ENCODE results near the gene SPSB1. TPM values are rescaled to one million over a fixed set of nuclear protein-coding genes. Genes with fewer than 3 reads are reported as not detected.

The SPSB1 gene
- total and polyA plus RNA-seq, 2 experiments from 2014 or later: 13.5 to 22.7 TPM

DNA sequence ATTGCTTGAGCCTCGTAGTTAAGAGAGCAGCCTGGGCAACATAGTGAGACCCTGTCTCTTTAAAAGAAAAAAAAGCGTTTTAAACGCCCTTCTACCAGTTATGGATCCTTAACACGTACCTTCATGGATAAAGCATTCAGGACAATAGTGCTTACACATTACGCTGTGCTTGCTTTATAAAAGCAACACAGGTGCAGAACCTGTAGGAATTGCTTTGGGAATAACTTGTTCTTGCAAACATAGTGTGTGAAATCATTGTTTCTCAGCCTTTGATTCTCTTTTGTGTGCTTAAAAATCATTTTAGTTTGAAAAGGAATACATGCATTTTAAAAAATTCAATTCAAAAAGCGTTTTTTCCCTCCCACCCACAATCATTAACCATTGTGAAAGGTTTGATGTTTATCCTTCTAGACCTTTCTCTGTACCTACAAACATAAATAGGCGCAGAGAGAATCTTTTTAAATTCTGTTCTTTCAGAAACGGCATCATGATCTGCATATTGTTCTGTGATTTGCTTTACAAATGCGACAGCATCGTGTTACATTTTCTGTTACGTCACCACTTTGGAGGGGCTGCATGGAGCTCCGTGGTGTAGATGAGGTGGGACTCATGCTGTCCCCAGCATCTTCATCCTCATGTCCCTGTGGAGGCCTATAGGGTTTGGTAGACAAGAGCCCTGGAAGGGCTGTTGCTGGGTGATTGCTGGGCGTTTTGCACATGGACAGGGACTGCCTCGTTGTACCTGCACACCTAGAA, 54.6 kb downstream of the SPSB1 start:
- H3F3A ChIP-seq (ENCODE audit: insufficient read depth): peaks cover 21% of the 10 kb centered on the region
- H3K27me3 ChIP-seq (replicated peaks; ENCODE audit: insufficient read depth): no peaks in the 10 kb centered on the region
- peaks cover 13% of the 10 kb centered on the region for H3K4me1 ChIP-seq (ENCODE audit: insufficient read depth)
- H3K9ac ChIP-seq: no peak overlapping the region
- H4K20me1 ChIP-seq (ENCODE audit: insufficient read depth): no peaks in the 10 kb centered on the region
- no peak overlapping the region for H3K4me2 ChIP-seq (ENCODE audit: unreplicated experiment)
- no peak overlapping the region for H2AFZ ChIP-seq
- H3K79me2 ChIP-seq (ENCODE audit: insufficient read depth): peaks cover 67% of the 10 kb centered on the region
- no peaks in the 10 kb centered on the region for H3K9me3 ChIP-seq (ENCODE audit: low read depth)
- whole genome bisulfite sequencing, 2 experiments (ENCODE audit: low coverage in 1 of 2, low lambda C conversion rate in 2 of 2, missing lambda C conversion rate in 2 of 2): 85 to 87% methylated on average over 14 of the region's 14 CpGs
- in situ Hi-C loops (cut with MboI): no loop called here
- no peak for TF ChIP-seq EZH2phosphoT487 (IDR thresholded peaks at IDR 0.05; ENCODE audit: insufficient read depth, low read depth)
- no peak for TF ChIP-seq EZH2 (IDR thresholded peaks at IDR 0.05; ENCODE audit: insufficient read depth, poor library complexity, severe bottlenecking)
- 0 out of 2 replicates have a peak, but pooled peaks cover 2% of the 10 kb centered on the region for H3K36me3 ChIP-seq (ENCODE audit: low read depth)
- DNase-seq: no peak
- no peak overlapping the region for H3K4me3 ChIP-seq
- no peaks in the 10 kb centered on the region for H3K9me2 ChIP-seq (ENCODE audit: insufficient read depth)
- H3K27ac ChIP-seq: no peak overlapping the region

GRCh38 chr1:9349331-9349851, 56.7 kb downstream of the SPSB1 start:
- 41% methylated on average over 22 of the region's 22 CpGs for WGBS, 2 experiments (ENCODE audit: low coverage in 1 of 2, low lambda C conversion rate in 2 of 2, missing lambda C conversion rate in 2 of 2)
- Histone ChIP-seq H3K4me2 (ENCODE audit: unreplicated experiment) (no peak overlapping the region), H3K9me2 (ENCODE audit: insufficient read depth) (no peaks in the 10 kb centered on the region), H3K27ac (peak overlapping the region; percentile 57; the same call in 1 of the 2 replicates), H3K9me3 (ENCODE audit: low read depth) (no peaks in the 10 kb centered on the region), H2AFZ (no peak overlapping the region), H3K4me1 (ENCODE audit: insufficient read depth) (peaks cover 13% of the 10 kb centered on the region), H3K9ac (peak overlapping the region; percentile 59; the same call in 1 of the 2 replicates), H3K36me3 (ENCODE audit: low read depth) (no peaks in the 10 kb centered on the region), H3K79me2 (ENCODE audit: insufficient read depth) (peaks cover 63% of the 10 kb centered on the region), H3F3A (ENCODE audit: insufficient read depth) (peaks cover 21% of the 10 kb centered on the region), H3K4me3 (no peak overlapping the region), H4K20me1 (ENCODE audit: insufficient read depth) (no peaks in the 10 kb centered on the region), H3K27me3 (replicated peaks; ENCODE audit: insufficient read depth) (no peaks in the 10 kb centered on the region)
- DNase-seq: peak; percentile 40
- in situ Hi-C loops (cut with MboI): no loop called here
- no peak for TF ChIP-seq EZH2 (IDR thresholded peaks at IDR 0.05; ENCODE audit: insufficient read depth, poor library complexity, severe bottlenecking)
- no peak for TF ChIP-seq EZH2phosphoT487 (IDR thresholded peaks at IDR 0.05; ENCODE audit: insufficient read depth, low read depth)

DNA sequence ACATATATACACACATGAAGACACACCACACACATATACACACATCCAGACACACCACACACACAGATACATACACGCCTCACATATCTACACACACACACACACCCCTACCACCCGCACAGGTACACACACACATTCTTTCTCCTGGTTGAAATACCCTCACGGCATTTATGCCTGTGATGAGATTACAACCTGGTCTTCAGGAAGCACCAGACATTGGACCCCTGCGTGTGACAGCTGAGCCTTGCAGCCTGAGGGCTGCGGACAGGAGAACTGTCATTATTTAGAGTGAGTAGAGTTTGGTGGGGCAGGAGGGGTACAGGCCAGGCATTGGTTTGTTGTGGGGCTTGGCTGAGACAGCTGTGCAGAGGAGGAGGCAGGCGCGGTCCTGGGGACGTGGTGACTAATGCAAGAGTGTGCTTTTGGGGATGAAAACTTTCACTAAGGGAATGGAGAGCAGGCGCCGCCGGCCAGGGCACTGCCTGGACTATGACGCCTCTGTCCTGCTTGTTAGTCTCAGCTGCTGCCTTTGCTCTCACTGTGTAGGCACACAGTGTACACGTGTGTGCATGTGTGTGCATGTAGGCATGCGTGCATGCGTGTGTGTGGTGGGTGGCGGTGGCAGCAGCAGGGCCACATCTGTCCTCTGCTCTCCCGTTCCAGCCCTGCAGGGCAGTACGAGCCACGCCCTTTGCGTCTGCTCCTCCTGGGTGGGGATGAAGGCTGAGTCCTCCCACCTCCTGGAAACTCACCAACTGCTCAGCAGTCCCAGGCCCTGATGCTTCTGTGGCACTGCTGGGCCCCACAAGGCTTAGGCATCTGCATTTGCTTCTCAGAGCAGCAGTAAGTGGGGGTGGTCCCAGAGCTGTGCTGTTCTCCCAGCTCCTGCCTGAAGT, 57.6 kb downstream of the SPSB1 start:
- H2AFZ ChIP-seq: no peak overlapping the region
- peaks cover 21% of the 10 kb centered on the region for H3F3A ChIP-seq (ENCODE audit: insufficient read depth)
- WGBS, 2 experiments (ENCODE audit: low coverage in 1 of 2, low lambda C conversion rate in 2 of 2, missing lambda C conversion rate in 2 of 2): 11 to 12% methylated on average over 20 of the region's 20 CpGs
- H3K79me2 ChIP-seq (ENCODE audit: insufficient read depth): peaks cover 63% of the 10 kb centered on the region
- peak overlapping the region; percentile 65 for H3K4me2 ChIP-seq (ENCODE audit: unreplicated experiment)
- peak; percentile 93 for DNase-seq
- TF ChIP-seq EZH2 (IDR thresholded peaks at IDR 0.05; ENCODE audit: insufficient read depth, poor library complexity, severe bottlenecking) (no peak), EZH2phosphoT487 (IDR thresholded peaks at IDR 0.05; ENCODE audit: insufficient read depth, low read depth) (no peak)
- H3K4me1 ChIP-seq (ENCODE audit: insufficient read depth): peaks cover 13% of the 10 kb centered on the region
- H3K9me2 ChIP-seq (ENCODE audit: insufficient read depth): no peaks in the 10 kb centered on the region
- in situ Hi-C loops (cut with MboI): no loop called here
- peak overlapping the region; percentile 45; the same call in 1 of the 2 replicates for H3K4me3 ChIP-seq
- no peaks in the 10 kb centered on the region for H3K36me3 ChIP-seq (ENCODE audit: low read depth)
- no peaks in the 10 kb centered on the region for H3K9me3 ChIP-seq (ENCODE audit: low read depth)
- peak overlapping the region; percentile 57 for H3K27ac ChIP-seq
- H4K20me1 ChIP-seq (ENCODE audit: insufficient read depth): no peaks in the 10 kb centered on the region
- no peaks in the 10 kb centered on the region for H3K27me3 ChIP-seq (replicated peaks; ENCODE audit: insufficient read depth)
- H3K9ac ChIP-seq: peak overlapping the region; percentile 59

GRCh38 chr1:9350960-9351359, 58.3 kb downstream of the SPSB1 start:
- no peak for DNase-seq
- no peak overlapping the region for H2AFZ ChIP-seq
- peaks cover 21% of the 10 kb centered on the region for H3F3A ChIP-seq (ENCODE audit: insufficient read depth)
- H3K4me1 ChIP-seq (ENCODE audit: insufficient read depth): peaks cover 13% of the 10 kb centered on the region
- H3K79me2 ChIP-seq (ENCODE audit: insufficient read depth): peaks cover 60% of the 10 kb centered on the region
- H3K9ac ChIP-seq: peak overlapping the region; percentile 59
- no peaks in the 10 kb centered on the region for H3K9me3 ChIP-seq (ENCODE audit: low read depth)
- WGBS, 2 experiments (ENCODE audit: low coverage in 1 of 2, low lambda C conversion rate in 2 of 2, missing lambda C conversion rate in 2 of 2): 86 to 87% methylated on average over 4 of the region's 4 CpGs
- H3K27ac ChIP-seq: peak overlapping the region; percentile 57
- H4K20me1 ChIP-seq (ENCODE audit: insufficient read depth): no peaks in the 10 kb centered on the region
- in situ Hi-C loops (cut with MboI): no loop called here
- no peaks in the 10 kb centered on the region for H3K36me3 ChIP-seq (ENCODE audit: low read depth)
- TF ChIP-seq EZH2 (IDR thresholded peaks at IDR 0.05; ENCODE audit: insufficient read depth, poor library complexity, severe bottlenecking) (no peak), EZH2phosphoT487 (IDR thresholded peaks at IDR 0.05; ENCODE audit: insufficient read depth, low read depth) (no peak)
- H3K9me2 ChIP-seq (ENCODE audit: insufficient read depth): no peaks in the 10 kb centered on the region
- no peaks in the 10 kb centered on the region for H3K27me3 ChIP-seq (replicated peaks; ENCODE audit: insufficient read depth)
- peak overlapping the region; percentile 45; the same call in 1 of the 2 replicates for H3K4me3 ChIP-seq
- peak overlapping the region; percentile 65 for H3K4me2 ChIP-seq (ENCODE audit: unreplicated experiment)
